MV-4-11 (cell line): ENCODE measurements around the gene LHFPL2.

Source experiments
- DNase-seq: peaks from one replicate; lab custom pipeline; 2025; lab: John Stamatoyannopoulos, UW

Gene LHFPL2

DNA sequence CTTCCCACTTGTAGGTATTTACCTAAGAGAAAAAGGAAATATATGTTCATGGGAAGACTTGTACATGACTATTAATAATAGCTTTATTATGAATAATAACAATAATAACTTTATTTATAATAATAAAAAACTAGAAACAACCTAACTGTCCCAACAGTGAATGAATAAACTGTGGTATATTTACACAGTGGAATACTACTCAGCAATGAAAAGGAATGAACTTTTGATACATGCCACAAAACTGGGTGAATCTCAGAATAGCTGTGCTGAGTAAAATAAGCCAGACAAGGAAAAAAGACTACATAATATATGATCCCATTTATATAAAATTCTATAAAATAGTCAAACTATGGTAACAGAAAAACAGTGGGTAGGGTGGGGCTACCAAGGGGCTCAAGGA, 199.5 kb downstream of the LHFPL2 start:
- no peak for DNase-seq

DNA sequence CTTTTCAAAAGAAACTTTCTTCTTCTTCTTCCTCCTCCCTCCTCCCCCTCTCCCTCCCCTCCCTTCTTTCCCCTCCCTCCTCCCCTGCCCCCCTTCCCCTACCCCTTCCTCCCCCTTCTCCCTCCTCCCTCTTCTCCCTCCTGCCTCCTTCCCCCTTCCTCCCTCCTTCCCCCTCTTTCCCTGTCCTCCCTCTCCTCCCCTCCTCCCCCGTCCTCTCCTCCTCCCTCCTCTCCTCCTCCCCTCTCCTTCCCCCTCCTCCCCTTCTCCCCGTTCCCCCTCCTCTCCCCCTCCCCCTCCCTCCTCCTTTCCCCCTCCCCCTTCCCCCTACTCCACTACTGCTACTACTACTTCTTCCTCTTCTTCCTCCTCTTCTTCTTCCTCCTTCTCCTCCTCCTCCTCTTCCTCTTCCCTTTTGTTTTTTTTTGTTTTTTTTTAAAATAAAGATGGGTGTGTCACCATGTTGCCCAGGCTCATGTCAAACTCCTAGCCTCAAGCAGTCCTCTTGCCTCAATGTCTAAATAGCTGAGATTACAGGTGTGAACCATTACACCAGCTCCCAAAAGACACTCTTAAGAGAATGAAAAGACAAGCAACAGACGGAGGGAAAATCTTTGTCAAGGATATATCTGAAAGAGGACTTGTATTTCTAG, 200.7 kb downstream of the LHFPL2 start:
- DNase-seq, result peak; percentile 5
